Sigmoid colon (tissue), 7 donors: ENCODE results near the gene FBN3. TPM values are rescaled to one million over a fixed set of nuclear protein-coding genes. Genes with fewer than 3 reads are reported as not detected.

Experiments
- DNase-seq: peaks from one replicate; pipeline ENCODE4 v3.0.0-alpha.2; 2019
- H3K27ac ChIP-seq, 4 donors: fragments of 200-600 bp; sonication (generic); one replicate each; pipeline ENCODE4 v1.5.1; 2016 to 2019; ENCODE audit warnings: mild to moderate bottlenecking in 1 of 4
- H3K27me3 ChIP-seq, 3 donors: fragments of 200-600 bp; sonication (generic); one replicate each; pipeline ENCODE4 v1.5.1; 2019; ENCODE audit warnings: mild to moderate bottlenecking in 1 of 3
- H3K36me3 ChIP-seq, 4 donors: fragments of 200-600 bp; sonication (generic); one replicate each; pipeline ENCODE4 v1.5.1; 2016 to 2019
- H3K4me1 ChIP-seq, 4 donors: fragments of 200-600 bp; sonication (generic); one replicate each; pipeline ENCODE4 v1.5.1; 2017 to 2019
- H3K4me3 ChIP-seq, 4 donors: fragments of 200-600 bp; sonication (generic); one replicate each; pipeline ENCODE4 v1.5.1; 2017 to 2019; ENCODE audit warnings: mild to moderate bottlenecking in 2 of 4, moderate library complexity in 1 of 4
- H3K9me3 ChIP-seq, 4 donors: fragments of 200-600 bp in 3 of 4; sonication (generic) in 3 of 4; one replicate each; pipeline versions ENCODE4 v1.5.1 to v1.6.1; 2013 to 2019
- CTCF ChIP-seq, 4 experiments: fragments of 450-650 bp in 3 of 4; fragments of 200-600 bp in 1 of 4; IDR thresholded peaks; one replicate each; pipeline ENCODE4 v1.5.1; 2016 to 2019; ENCODE audit warnings: antibody characterized with exemption in 4 of 4, mild to moderate bottlenecking in 3 of 4, moderate library complexity in 2 of 4
- EP300 ChIP-seq, 4 donors: sonication (generic); formaldehyde crosslinking; IDR thresholded peaks; one replicate each; pipeline ENCODE4 v1.6.1; 2017; ENCODE audit warnings: antibody characterized with exemption in 4 of 4
- POLR2A ChIP-seq, 2 donors: fragments of 450-650 bp; IDR thresholded peaks; one replicate each; pipeline ENCODE4 v1.6.1; 2016; ENCODE audit warnings: antibody characterized with exemption in 2 of 2, mild to moderate bottlenecking in 2 of 2, moderate library complexity in 2 of 2
- POLR2AphosphoS5 ChIP-seq, 4 donors: sonication (generic); formaldehyde crosslinking; IDR thresholded peaks; one replicate each; pipeline ENCODE4 v1.6.1; 2017; ENCODE audit warnings: antibody characterized with exemption in 4 of 4
- WGBS, 2 donors: extraction: QIAGEN DNeasy Blood & Tissue Kit; methylation state at CpG; one replicate each; pipeline ENCODE4 v1.1.7; 2013; 5-methylcytosine and 5-hydroxymethylcytosine counted together
- intact Hi-C: fragments of 100-400 bp; cut with DNase I; formaldehyde crosslinking; loops from one replicate; pipeline ENCODE4 v1.15.1; 2023
- polyA plus RNA-seq, 3 donors: library from polyadenylated mRNA; stranded (reverse); fragments of 200-250 nt; gene quantifications; one replicate each; pipeline ENCODE4 v1.2.3, GENCODE V29; 2013
- total RNA-seq, 4 donors: library from RNA; depleted of rRNA; stranded (reverse); fragments of >200 nt; gene quantifications; one replicate each; pipeline ENCODE4 v1.1.0, GENCODE V29; 2016
- donor health status: healthy with polysubstance abuse.
- donor health status: Bipolar disorder and iron deficiency.
- donor health status: healthy.

FBN3 gene
- total and polyA plus RNA-seq, 7 donors: 0.06 TPM; not detected in 6

- peaks cover 0 to 3% (median 0%) of the 10 kb centered on the region in 3 donors for H3K27me3 ChIP-seq
- H3K9me3 ChIP-seq: peaks cover 22 to 28% (median 25%) of the 10 kb centered on the region in 4 donors
- WGBS, 2 donors: 89 to 91% methylated on average over 10 of the region's 10 CpGs
- H3K4me3 ChIP-seq: no peak overlapping the region
- no peak for DNase-seq
- TF ChIP-seq POLR2A (IDR thresholded peaks at IDR 0.05): no peak
- H3K36me3 ChIP-seq: peaks cover 0 to 4% (median 0%) of the 10 kb centered on the region in 4 donors
- H3K27ac ChIP-seq: no peak overlapping the region
- H3K4me1 ChIP-seq: no peaks in the 10 kb centered on the region
- intact Hi-C loops: no loop called here
Observed at GRCh38 chr19:8097198-8097597, 52.2 kb downstream of the FBN3 start.

DNA sequence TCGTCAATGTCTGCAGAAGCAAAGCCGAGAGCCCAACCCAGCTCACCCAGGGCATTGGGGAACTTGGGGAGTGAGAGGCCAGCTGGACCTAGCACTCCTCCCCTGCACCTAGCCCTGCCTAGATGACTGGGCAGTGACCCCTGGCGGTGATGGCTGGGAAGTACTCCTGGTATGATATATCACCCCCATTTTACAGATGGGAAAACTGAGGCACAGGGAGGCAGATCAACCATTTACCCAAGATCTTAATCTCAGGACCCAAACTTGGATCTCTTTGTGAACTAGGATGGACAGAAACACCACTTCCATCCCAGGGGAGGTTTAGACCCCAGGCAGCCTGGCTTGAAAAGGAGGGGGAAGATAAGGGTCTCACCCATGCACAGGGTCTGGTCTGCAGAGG lies 53.3 kb downstream of the FBN3 start:
- Histone ChIP-seq H3K27me3 (no peaks in the 10 kb centered on the region), H3K4me3 (no peak overlapping the region), H3K27ac (no peak overlapping the region), H3K4me1 (no peaks in the 10 kb centered on the region), H3K36me3 (peaks cover 0 to 4% (median 0%) of the 10 kb centered on the region in 4 donors), H3K9me3 (peaks cover 22 to 28% (median 25%) of the 10 kb centered on the region in 4 donors)
- intact Hi-C loops: no loop called here
- 94% methylated on average over 3 of the region's 3 CpGs for WGBS, 2 donors
- TF ChIP-seq POLR2AphosphoS5 (IDR thresholded peaks at IDR 0.05) (no peak), CTCF (IDR thresholded peaks at IDR 0.05) (no peak), POLR2A (IDR thresholded peaks at IDR 0.05) (no peak), EP300 (IDR thresholded peaks at IDR 0.05) (no peak)
- DNase-seq: no peak

DNA sequence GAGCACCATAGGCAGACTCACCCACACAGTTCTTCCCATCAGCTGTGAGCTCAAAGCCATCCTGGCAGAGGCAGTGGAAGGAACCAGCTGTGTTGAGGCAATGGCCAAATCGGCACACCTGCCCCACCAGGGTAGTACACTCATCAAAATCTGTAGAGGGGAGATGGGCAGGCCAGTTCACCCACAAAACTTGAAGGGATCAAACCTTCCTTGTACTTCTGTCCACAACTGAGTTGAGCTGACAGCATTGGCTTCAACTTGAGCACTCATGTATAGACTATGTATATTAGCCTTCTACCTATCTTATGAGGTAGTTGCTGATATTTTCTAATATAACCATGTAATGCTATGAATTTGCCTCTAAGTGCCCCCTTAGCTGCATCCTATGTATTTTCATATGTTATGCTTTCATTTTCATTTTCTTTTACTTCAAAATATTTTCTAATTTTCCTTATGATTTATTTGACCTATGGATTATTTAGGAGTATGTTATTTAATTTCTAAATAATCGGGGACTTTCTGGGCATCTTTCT lies 54.0 kb downstream of the FBN3 start:
- intact Hi-C loops: no loop called here
- TF ChIP-seq EP300 (IDR thresholded peaks at IDR 0.05): no peak
- TF ChIP-seq POLR2AphosphoS5 (IDR thresholded peaks at IDR 0.05): no peak
- no peak for DNase-seq
- Histone ChIP-seq H3K4me1 (no peaks in the 10 kb centered on the region), H3K9me3 (peaks cover 22 to 28% (median 25%) of the 10 kb centered on the region in 4 donors), H3K27me3 (no peaks in the 10 kb centered on the region), H3K4me3 (no peak overlapping the region), H3K36me3 (peaks cover 0 to 4% (median 0%) of the 10 kb centered on the region in 4 donors), H3K27ac (no peak overlapping the region)
- 72 to 80% methylated on average over 2 of the region's 2 CpGs for WGBS, 2 donors

- no peak for DNase-seq
- Histone ChIP-seq H3K36me3 (peaks cover 0 to 4% (median 0%) of the 10 kb centered on the region in 4 donors), H3K9me3 (peaks cover 22 to 28% (median 25%) of the 10 kb centered on the region in 4 donors), H3K27ac (no peak overlapping the region), H3K4me1 (no peaks in the 10 kb centered on the region), H3K4me3 (no peak overlapping the region), H3K27me3 (no peaks in the 10 kb centered on the region)
- WGBS, 2 donors: 81 to 84% methylated on average over 6 of the region's 6 CpGs
- intact Hi-C loops: no loop called here
- TF ChIP-seq POLR2A (IDR thresholded peaks at IDR 0.05) (no peak), POLR2AphosphoS5 (IDR thresholded peaks at IDR 0.05) (no peak), CTCF (IDR thresholded peaks at IDR 0.05) (no peak)
Observed at GRCh38 chr19:8094336-8094735, 55.1 kb downstream of the FBN3 start.

- no peak for TF ChIP-seq CTCF (IDR thresholded peaks at IDR 0.05)
- TF ChIP-seq POLR2AphosphoS5 (IDR thresholded peaks at IDR 0.05): no peak
- TF ChIP-seq POLR2A (IDR thresholded peaks at IDR 0.05): no peak
- no peak for TF ChIP-seq EP300 (IDR thresholded peaks at IDR 0.05)
- peaks cover 0 to 4% (median 0%) of the 10 kb centered on the region in 4 donors for H3K36me3 ChIP-seq
- DNase-seq: no peak
- H3K27me3 ChIP-seq: no peaks in the 10 kb centered on the region
- H3K27ac ChIP-seq: no peak overlapping the region
- H3K4me3 ChIP-seq: no peak overlapping the region
- intact Hi-C loops: no loop called here
- no peaks in the 10 kb centered on the region for H3K4me1 ChIP-seq
- 90 to 92% methylated on average over 2 of the region's 2 CpGs for WGBS, 2 donors
- peaks cover 22 to 28% (median 25%) of the 10 kb centered on the region in 4 donors for H3K9me3 ChIP-seq
Observed at GRCh38 chr19:8093740-8094139, 55.7 kb downstream of the FBN3 start.

DNA sequence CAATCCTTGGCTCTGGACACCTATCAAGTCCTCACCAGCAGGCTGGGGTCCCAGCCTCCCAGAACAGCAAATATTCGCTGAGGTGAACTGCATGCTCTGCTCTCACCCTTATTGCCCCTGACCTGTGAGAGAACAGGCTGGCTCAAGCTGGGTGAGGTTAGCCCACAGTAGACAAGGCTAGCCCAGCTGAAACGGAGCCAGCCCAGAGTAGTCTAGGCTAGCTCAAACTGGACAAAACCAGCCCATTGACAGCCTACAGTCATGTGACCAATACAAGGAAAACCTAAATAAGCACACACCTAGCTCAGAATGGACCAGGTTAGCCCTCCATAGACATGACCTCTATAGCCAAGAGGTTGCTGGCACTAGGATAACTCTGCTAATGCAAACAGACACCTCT lies 58.4 kb downstream of the FBN3 start:
- intact Hi-C loops: no loop called here
- 77 to 91% methylated on average over 2 of the region's 2 CpGs for WGBS, 2 donors
- H3K27ac ChIP-seq: no peak overlapping the region
- H3K27me3 ChIP-seq: no peaks in the 10 kb centered on the region
- peaks cover 12 to 17% (median 16%) of the 10 kb centered on the region in 4 donors for H3K9me3 ChIP-seq
- no peak for DNase-seq
- no peaks in the 10 kb centered on the region for H3K4me1 ChIP-seq
- peaks cover 0 to 4% (median 0%) of the 10 kb centered on the region in 4 donors for H3K36me3 ChIP-seq
- TF ChIP-seq CTCF (IDR thresholded peaks at IDR 0.05): no peak
- no peak for TF ChIP-seq EP300 (IDR thresholded peaks at IDR 0.05)
- no peak for TF ChIP-seq POLR2AphosphoS5 (IDR thresholded peaks at IDR 0.05)
- no peak for TF ChIP-seq POLR2A (IDR thresholded peaks at IDR 0.05)
- H3K4me3 ChIP-seq: no peak overlapping the region
